Ramos (cell line): ENCODE data around the gene GC.
"Not testable (repeated sequence)": the region's sequence is repeated elsewhere in the genome, so short reads cannot be mapped to it uniquely, and the experiment has no call there.

Source experiments
- in situ Hi-C: fragments of 300-500 bp; cut with MboI; formaldehyde crosslinking; loops from one replicate; pipeline ENCODE4 v1.14.3; 2022; ENCODE audit warnings: low sequenced_read_pairs; ENCODE audit not compliant: unreplicated experiment

GC gene

GRCh38 chr4:71783972-71784371 is at the start of gene GC:
GC (minus strand) TSS chr4:71784079; CDS start chr4:71784018, 61 bp downstream.
- in situ Hi-C loops = no loop called here

- in situ Hi-C loops = no loop called here
These were observed 49.5 kb upstream of the GC start for GRCh38 chr4:71833232-71833900.

GRCh38 chr4:71832049-71832448 is 48.2 kb upstream of the GC start:
- in situ Hi-C loops = no loop called here

- in situ Hi-C loops = no loop called here
These were observed 46.8 kb upstream of the GC start for GRCh38 chr4:71830497-71831190.

- in situ Hi-C loops = no loop called here
These were observed 44.6 kb upstream of the GC start for GRCh38 chr4:71828470-71828869.

GRCh38 chr4:71827826-71828225 is 43.9 kb upstream of the GC start:
- in situ Hi-C loops = no loop called here

- in situ Hi-C loops = no loop called here
These were observed 32.9 kb upstream of the GC start for GRCh38 chr4:71816676-71817303.

GRCh38 chr4:71814433-71814832 is 30.6 kb upstream of the GC start:
- in situ Hi-C loops = no loop called here

- in situ Hi-C loops = not testable (repeated sequence)
These were observed 25.9 kb upstream of the GC start for GRCh38 chr4:71809805-71810204.

DNA sequence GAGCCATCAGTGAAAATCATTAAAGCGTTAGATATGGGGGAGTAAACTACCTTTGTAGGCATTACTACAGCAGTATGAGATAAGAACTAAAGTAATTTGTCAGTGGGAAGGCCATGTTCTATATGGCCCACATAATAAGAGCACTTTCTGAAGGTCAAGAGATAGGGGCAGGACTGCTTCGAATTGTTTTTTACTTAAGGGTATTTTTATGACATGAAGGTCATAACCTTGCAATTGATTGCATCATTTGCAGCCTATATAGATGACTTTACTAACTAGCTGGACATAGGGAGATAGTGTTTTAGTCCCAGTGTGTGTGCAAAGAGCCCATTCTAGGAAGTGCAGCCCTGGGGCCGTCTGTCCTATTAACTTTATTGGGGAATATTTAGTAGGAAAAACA is 23.6 kb upstream of the GC start:
- in situ Hi-C loops = no loop called here

DNA sequence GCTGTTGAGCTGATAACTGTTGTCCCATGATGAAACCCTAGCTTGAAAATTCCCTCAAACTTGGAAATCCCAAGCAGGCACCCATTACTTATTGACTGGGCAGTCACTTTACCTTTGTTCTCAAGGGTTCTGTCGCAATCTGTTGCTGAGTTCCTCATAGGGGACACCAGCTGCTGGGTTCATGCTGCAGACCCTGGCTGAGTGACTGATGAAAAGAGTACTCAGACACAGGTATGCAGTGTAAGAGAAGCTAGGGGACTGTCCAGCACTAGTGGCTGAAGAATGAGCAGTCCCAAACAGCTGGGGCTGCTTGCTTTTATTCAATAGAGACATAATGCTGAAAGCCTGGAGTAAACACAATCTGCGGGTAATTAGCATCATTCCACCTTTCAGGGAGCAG is 21.4 kb upstream of the GC start:
- in situ Hi-C loops = not testable (repeated sequence)

DNA sequence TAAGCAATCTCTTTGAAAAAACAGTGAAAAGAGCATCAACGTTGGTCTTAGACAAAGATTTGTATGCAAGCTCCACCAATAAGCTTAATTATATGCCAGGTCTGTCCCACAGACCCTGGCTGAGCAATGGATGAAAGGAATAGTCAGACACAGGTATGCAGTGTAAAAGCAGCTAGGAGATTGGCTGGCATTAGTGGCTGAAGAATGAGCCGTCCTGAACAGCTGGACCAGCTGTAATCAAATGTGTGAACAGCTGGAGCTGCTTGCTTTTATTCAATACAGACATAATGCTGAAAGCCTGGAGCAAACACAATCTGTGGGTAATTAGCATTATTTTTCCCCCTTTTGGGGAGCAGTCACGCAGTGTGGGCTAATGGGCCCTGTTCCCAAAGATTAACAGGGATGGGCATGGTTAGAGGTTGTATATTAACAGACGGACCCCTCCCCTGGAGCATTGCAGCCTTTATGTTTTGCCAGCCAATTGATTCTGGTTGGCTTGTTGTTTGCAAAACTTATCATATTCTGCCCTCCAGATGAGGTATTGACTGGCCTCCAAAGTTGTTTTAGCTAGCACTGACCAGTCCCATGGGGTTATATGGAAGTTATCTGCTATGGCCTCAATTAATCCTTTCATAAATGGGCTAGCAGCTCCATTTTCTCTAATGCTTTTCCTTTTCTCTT is 20.3 kb upstream of the GC start:
- in situ Hi-C loops = not testable (repeated sequence)

DNA sequence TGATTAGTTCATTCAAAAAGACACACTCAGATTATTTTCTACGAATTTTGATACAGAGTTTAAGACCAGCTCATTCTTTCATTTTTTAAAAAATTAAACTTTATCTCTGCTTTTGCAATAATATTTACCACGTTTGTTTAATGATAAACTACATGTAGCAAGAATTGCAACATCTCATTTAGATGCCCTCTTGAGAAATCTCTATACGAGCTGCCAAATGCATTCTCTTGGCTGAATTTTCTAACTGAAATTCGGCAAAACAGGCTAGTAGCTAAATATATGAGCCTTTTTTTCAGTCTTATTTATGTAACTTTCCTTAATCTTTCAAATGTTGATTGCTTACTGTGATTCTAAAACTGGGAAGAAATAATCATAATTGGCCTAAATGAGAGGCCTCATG is 2.1 kb upstream of the GC start:
- in situ Hi-C loops = no loop called here

DNA sequence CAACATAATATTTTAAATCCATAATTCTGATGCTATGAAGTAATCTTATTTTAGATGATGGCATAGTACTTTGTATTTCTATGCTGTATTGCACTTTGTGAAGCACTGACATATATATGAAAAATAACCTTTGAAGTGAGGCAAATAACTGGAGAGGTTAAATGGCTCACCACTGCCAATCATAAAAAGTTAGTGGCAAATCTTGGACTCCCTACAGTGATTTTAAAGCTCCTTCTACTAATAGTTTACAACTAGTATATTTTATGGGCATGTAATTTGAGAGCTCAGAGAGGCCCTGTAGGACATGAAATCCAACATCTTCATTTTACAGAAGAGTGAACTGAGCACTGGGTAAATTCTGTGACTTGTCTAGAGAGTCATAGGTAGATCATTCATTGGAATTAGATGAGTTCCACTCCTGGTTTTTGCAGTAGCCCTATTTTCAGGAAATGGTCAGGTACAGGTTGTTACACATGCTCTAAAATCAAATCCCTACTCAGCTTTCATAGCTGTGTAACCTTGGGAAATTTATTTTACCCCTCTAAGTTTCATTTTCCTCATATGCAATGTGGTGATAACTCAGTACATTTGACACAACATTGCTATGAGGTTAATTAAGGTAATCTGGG is 804 bp upstream of the GC start:
- in situ Hi-C loops = no loop called here

DNA sequence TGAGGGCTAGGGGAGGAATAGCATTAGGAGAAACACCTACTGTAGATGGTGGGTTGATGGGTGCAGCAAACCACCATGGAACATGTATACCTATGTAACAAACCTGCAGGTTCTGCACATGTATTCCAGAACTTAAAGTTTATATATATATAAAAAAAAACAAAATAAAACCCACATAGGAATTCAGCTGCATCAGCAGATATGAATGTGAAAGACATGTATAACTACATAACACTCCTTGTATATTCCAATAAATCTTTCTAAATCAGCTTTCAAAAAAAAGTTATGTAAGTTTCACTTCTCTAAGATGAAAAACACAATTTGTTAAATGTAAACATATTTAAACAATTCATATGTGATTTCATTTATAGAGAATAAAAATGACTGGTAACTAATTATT is 6.0 kb downstream of the GC start:
- in situ Hi-C loops = no loop called here

DNA sequence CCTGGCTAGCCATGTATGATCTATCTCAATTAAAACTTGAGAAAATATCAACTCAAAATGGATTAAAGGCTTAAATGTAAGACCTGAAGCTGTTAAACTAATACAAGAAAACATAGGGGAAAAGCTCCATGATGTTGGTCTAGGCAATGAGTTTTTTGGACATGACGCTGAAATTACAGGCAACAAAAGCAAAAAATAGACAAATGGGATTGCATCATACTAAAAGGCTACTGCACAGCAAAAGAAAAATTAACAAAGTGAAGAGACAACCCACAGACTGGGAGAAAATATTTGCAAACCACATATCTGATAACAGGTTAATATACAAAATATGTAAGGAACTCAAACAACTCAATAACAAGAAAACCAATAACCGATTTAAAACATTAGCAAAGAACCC is 8.4 kb downstream of the GC start:
- in situ Hi-C loops = no loop called here

DNA sequence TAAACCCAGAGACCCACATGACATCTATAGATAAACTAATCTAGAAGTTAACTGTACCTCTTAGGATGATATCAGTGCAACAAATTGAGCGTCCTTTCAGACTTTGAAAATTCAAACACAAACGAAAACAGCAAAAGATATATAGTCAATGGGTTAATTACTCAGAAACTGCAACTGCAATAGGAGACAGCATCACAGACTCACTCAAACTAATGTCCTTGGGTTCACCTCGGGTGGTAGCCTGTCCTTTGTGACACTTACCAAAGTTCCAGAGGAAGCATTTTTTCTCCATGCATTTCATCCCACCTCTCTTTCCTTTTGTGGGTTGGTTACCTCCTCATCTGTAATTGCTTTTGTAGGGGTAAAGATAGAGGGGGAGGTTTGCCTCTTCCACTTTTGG is 9.7 kb downstream of the GC start:
- in situ Hi-C loops = no loop called here

DNA sequence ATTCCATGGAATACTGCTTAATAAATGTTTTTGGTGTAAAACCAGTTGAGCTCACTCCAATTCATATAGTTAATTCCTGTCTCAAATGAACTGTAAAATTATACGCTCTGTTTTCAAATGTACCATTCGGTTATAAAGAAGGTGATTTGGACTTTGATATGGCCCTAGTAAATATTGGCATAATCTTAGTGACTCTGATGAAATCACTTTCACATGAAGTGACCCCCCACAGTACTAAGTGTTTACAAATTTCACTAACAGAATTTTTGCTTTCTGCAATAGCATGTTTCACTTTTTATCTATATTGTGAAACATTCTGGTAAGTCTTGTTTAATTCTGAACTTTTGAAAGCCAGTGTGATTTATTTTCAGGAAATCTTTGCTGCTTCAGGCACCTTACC is 10.9 kb downstream of the GC start:
- in situ Hi-C loops = no loop called here

GRCh38 chr4:71772592-71772991 is 11.3 kb downstream of the GC start:
- in situ Hi-C loops = no loop called here

DNA sequence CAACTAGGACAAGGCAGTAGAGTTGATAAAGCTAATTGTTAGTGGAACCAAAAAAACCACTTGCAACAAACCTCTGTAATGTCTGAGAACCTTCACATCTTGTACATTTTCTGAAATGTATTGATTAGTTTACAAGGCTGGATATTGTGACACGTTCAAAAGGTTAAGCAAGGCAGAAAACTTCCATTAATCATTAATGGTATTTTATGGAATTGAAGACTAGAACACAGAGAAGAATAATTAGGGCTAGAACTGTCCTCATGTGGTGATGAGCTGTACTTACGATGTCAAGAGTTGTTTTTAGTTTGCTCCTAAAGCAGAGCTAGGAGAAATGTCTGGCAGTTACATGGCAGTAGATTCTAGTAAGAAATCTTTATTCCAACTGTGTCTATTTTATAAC is 12.3 kb downstream of the GC start:
- in situ Hi-C loops = no loop called here

GRCh38 chr4:71769434-71769833 is 14.4 kb downstream of the GC start:
- in situ Hi-C loops = no loop called here
